HepG2 (cell line): Measurements from ENCODE around the gene DALRD3. TPM values are rescaled to one million over a fixed set of nuclear protein-coding genes. Genes with fewer than 3 reads are reported as not detected.
A peak's percentile ranks its signal among the peaks of the same experiment; 100 is the strongest.

Source experiments
- ATAD3A ChIP-seq: sonication (generic); formaldehyde crosslinking; IDR thresholded peaks from 2 replicates; pipeline ENCODE4 v1.4.0; 2020; ENCODE audit warnings: missing genetic modification reagents
- ATF1 ChIP-seq: IDR thresholded peaks from 2 replicates; pipeline ENCODE4 v1.6.1; 2016; ENCODE audit warnings: mild to moderate bottlenecking, control low read depth
- BRD4 ChIP-seq: sonication (generic); formaldehyde crosslinking; IDR thresholded peaks from 2 replicates; pipeline ENCODE4 v1.4.0; 2020; ENCODE audit warnings: missing genetic modification reagents
- CENPT ChIP-seq: sonication (generic); formaldehyde crosslinking; IDR thresholded peaks from 2 replicates; pipeline ENCODE4 v1.8.0; 2022; ENCODE audit warnings: low read depth, mild to moderate bottlenecking, moderate library complexity, missing genetic modification reagents
- ELF3 ChIP-seq: IDR thresholded peaks from 2 replicates; pipeline ENCODE4 v1.6.1; 2016; ENCODE audit warnings: missing genetic modification reagents, missing compliant biosample characterization
- HBP1 ChIP-seq: IDR thresholded peaks from 2 replicates; pipeline ENCODE4 v1.6.1; 2016; ENCODE audit warnings: low read depth, control low read depth
- HOXA3 ChIP-seq: sonication (generic); formaldehyde crosslinking; IDR thresholded peaks from 2 replicates; pipeline ENCODE4 v1.5.0; 2020; ENCODE audit warnings: missing genetic modification reagents
- PRDM15 ChIP-seq: sonication (generic); formaldehyde crosslinking; IDR thresholded peaks from 2 replicates; pipeline ENCODE4 v1.4.0; 2020; ENCODE audit warnings: missing genetic modification reagents
- RBFOX2 ChIP-seq: fragments of 200-400 bp; formaldehyde crosslinking; IDR thresholded peaks from 2 replicates; pipeline ENCODE4 v1.6.1; 2017; ENCODE audit warnings: low read depth, mild to moderate bottlenecking, low read length
- SMAD3 ChIP-seq: sonication (generic); formaldehyde crosslinking; IDR thresholded peaks from 2 replicates; pipeline ENCODE4 v1.4.0; 2020; ENCODE audit warnings: missing genetic modification reagents
- SMYD3 ChIP-seq: sonication (generic); formaldehyde crosslinking; IDR thresholded peaks from 2 replicates; pipeline ENCODE4 v1.8.1; 2023; ENCODE audit warnings: mild to moderate bottlenecking, missing genetic modification reagents
- ZBTB7A ChIP-seq: sonication (generic); formaldehyde crosslinking; IDR thresholded peaks from 2 replicates; pipeline ENCODE4 v1.8.0; 2022; ENCODE audit warnings: mild to moderate bottlenecking, missing genetic modification reagents
- ZBTB8A ChIP-seq: sonication (generic); formaldehyde crosslinking; IDR thresholded peaks from 2 replicates; pipeline ENCODE4 v1.4.0; 2020; ENCODE audit warnings: mild to moderate bottlenecking, low read depth, missing genetic modification reagents, borderline replicate concordance
- ZMAT3 ChIP-seq: sonication (generic); formaldehyde crosslinking; conservative IDR thresholded peaks from 2 replicates; pipeline ENCODE4 v1.7.0; 2021; ENCODE audit warnings: missing genetic modification reagents
- ZNF274 ChIP-seq: sonication (generic); formaldehyde crosslinking; IDR thresholded peaks from 2 replicates; pipeline ENCODE4 v1.5.1; 2020; ENCODE audit warnings: mild to moderate bottlenecking, missing genetic modification reagents
- ZNF432 ChIP-seq: sonication (generic); formaldehyde crosslinking; IDR thresholded peaks from 2 replicates; pipeline ENCODE4 v1.5.0; 2020; ENCODE audit warnings: missing genetic modification reagents, mild to moderate bottlenecking, borderline replicate concordance
- ZNF615 ChIP-seq: sonication (generic); formaldehyde crosslinking; IDR thresholded peaks from 2 replicates; pipeline ENCODE4 v1.5.0; 2020; ENCODE audit warnings: mild to moderate bottlenecking, missing genetic modification reagents, borderline replicate concordance
- ZNF644 ChIP-seq: IDR thresholded peaks from 2 replicates; pipeline ENCODE4 v1.6.1; 2016; ENCODE audit warnings: low read depth
- ZNF776 ChIP-seq: sonication (generic); formaldehyde crosslinking; IDR thresholded peaks from 2 replicates; pipeline ENCODE4 v1.4.0; 2020; ENCODE audit warnings: mild to moderate bottlenecking, missing genetic modification reagents
- ZNF883 ChIP-seq: sonication (generic); formaldehyde crosslinking; IDR thresholded peaks from 2 replicates; pipeline ENCODE4 v1.5.1; 2020; ENCODE audit warnings: mild to moderate bottlenecking, missing genetic modification reagents; ENCODE audit errors: not compliant biosample characterization
- polyA plus RNA-seq, 8 experiments: library from polyadenylated mRNA; depleted of rRNA in 3 of 8; stranded (reverse) in 7 of 8; unstranded in 1 of 8; fragments of >200 nt; fragmentation: Illumina TruSeq in 4 of 8; extraction: Trizol in 4 of 8; gene quantifications; 2 replicates each; pipeline versions ENCODE4 v1.2.1 to v1.2.3, GENCODE V29; 2011 to 2016; ENCODE audit warnings: low read depth in 4 of 8, missing spikeins in 1 of 8, mixed read lengths in 1 of 8; ENCODE audit not compliant: insufficient read depth in 1 of 8
- total RNA-seq, 5 experiments: library from RNA; depleted of rRNA; stranded (reverse); fragments of >200 nt; fragmentation: Illumina TruSeq; extraction: Trizol; gene quantifications; 2 replicates each; pipeline ENCODE4 v1.2.3, GENCODE V29; 2016; ENCODE audit warnings: low read depth in 1 of 5
- TF ChIP-seq, protein P1 (sequence below): sonication (generic); formaldehyde crosslinking; IDR thresholded peaks from 2 replicates; pipeline ENCODE4 v1.4.0; 2020; ENCODE audit warnings: missing genetic modification reagents, borderline replicate concordance

DALRD3 gene
- total and polyA plus RNA-seq, 2 of the 13 experiments (the other 11 are each of a cell fraction or from before 2014, with no cell fraction given) = 19.9 to 36.5 TPM

- TF ChIP-seq PRDM15 (no peak), ZNF432 (CRISPR knock-in tag) (no peak), ATF1 (CRISPR knock-in tag) (peak; percentile 65), HBP1 (CRISPR knock-in tag) (no peak), ZNF644 (CRISPR knock-in tag) (no peak), SMYD3 (CRISPR knock-in tag) (no peak), ZMAT3 (no peak; the same call in 1 of the 2 replicates), ZNF274 (no peak; the same call in 1 of the 2 replicates), ELF3 (peak; percentile 70; the same call in 1 of the 2 replicates), ZNF776 (no peak), CENPT (CRISPR knock-in tag) (no peak), SMAD3 (CRISPR knock-in tag) (peak; percentile 80; the same call in 1 of the 2 replicates), ZBTB8A (CRISPR knock-in tag) (no peak), HOXA3 (CRISPR knock-in tag) (no peak), ZNF615 (no peak), RBFOX2 (peak; percentile 73), ZBTB7A (CRISPR knock-in tag) (no peak), ZNF883 (no peak), BRD4 (CRISPR knock-in tag) (no peak), ATAD3A (CRISPR knock-in tag) (no peak)
- TF ChIP-seq, protein P1, sequence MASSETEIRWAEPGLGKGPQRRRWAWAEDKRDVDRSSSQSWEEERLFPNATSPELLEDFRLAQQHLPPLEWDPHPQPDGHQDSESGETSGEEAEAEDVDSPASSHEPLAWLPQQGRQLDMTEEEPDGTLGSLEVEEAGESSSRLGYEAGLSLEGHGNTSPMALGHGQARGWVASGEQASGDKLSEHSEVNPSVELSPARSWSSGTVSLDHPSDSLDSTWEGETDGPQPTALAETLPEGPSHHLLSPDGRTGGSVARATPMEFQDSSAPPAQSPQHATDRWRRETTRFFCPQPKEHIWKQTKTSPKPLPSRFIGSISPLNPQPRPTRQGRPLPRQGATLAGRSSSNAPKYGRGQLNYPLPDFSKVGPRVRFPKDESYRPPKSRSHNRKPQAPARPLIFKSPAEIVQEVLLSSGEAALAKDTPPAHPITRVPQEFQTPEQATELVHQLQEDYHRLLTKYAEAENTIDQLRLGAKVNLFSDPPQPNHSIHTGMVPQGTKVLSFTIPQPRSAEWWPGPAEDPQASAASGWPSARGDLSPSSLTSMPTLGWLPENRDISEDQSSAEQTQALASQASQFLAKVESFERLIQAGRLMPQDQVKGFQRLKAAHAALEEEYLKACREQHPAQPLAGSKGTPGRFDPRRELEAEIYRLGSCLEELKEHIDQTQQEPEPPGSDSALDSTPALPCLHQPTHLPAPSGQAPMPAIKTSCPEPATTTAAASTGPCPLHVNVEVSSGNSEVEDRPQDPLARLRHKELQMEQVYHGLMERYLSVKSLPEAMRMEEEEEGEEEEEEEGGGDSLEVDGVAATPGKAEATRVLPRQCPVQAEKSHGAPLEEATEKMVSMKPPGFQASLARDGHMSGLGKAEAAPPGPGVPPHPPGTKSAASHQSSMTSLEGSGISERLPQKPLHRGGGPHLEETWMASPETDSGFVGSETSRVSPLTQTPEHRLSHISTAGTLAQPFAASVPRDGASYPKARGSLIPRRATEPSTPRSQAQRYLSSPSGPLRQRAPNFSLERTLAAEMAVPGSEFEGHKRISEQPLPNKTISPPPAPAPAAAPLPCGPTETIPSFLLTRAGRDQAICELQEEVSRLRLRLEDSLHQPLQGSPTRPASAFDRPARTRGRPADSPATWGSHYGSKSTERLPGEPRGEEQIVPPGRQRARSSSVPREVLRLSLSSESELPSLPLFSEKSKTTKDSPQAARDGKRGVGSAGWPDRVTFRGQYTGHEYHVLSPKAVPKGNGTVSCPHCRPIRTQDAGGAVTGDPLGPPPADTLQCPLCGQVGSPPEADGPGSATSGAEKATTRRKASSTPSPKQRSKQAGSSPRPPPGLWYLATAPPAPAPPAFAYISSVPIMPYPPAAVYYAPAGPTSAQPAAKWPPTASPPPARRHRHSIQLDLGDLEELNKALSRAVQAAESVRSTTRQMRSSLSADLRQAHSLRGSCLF = no peak; the same call in none of the 2 replicates
These were observed 2.9 kb upstream of the DALRD3 start (continued) for GRCh38 chr3:49021213-49021812.
